Prostate gland (tissue), 2 donors: ENCODE data around the gene LOXHD1.

Experiments
- CTCF ChIP-seq, 4 experiments: fragments of 200-600 bp in 2 of 4; fragments of 450-650 bp in 2 of 4; sonication (generic) in 2 of 4; IDR thresholded peaks; 1 replicate in 3 of 4; 2 replicates in 1 of 4; pipeline ENCODE4 v1.5.1; 2016 to 2019; ENCODE audit warnings: antibody characterized with exemption in 4 of 4, mild to moderate bottlenecking in 2 of 4, moderate library complexity in 2 of 4
- POLR2A ChIP-seq: fragments of 450-650 bp; IDR thresholded peaks from one replicate; pipeline ENCODE4 v1.6.1; 2016; ENCODE audit warnings: antibody characterized with exemption, mild to moderate bottlenecking
- POLR2AphosphoS5 ChIP-seq: sonication (generic); formaldehyde crosslinking; IDR thresholded peaks from one replicate; pipeline ENCODE4 v1.6.1; 2017; ENCODE audit warnings: antibody characterized with exemption

GRCh38 chr18:46556590-46557206 is 100.3 kb downstream of the LOXHD1 start:
- TF ChIP-seq CTCF (IDR thresholded peaks at IDR 0.05) (no peak), POLR2A (no peak), POLR2AphosphoS5 (no peak)
